Measurements from ENCODE around the gene KCNIP4. TPM values are rescaled to one million over a fixed set of nuclear protein-coding genes. Genes with fewer than 3 reads are reported as not detected.

The KCNIP4 gene
- total RNA-seq, 1 donor from 2014 or later: not detected

DNA sequence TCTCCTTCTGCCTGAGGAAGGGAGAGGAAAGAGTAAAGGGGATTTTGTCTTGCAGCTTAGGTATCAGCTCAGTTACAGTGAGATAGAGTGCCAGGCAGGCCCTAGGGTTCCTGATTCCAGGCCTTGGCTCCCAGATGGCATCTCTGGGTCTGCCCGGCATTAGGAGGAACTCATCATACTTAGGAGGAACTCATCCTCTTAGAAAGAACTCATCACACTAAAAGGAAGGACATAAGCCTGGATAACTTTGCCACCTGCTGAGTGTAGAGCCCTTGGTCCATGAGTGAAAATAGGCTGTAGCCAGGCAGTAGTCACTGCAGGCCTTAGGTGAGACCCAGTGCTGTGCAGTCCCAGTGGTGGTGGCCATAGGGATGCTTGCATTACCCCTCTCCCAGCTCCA lies 881.2 kb downstream of the KCNIP4 start:
- Histone ChIP-seq H3K4me3 (no peak overlapping the region), H3K27ac (no peak overlapping the region), H3K36me3 (no peaks in the 10 kb centered on the region), H3K9me3 (no peaks in the 10 kb centered on the region), H3K4me1 (no peaks in the 10 kb centered on the region), H3K27me3 (ENCODE audit: low read depth) (no peaks in the 10 kb centered on the region)
- intact Hi-C loops (cut with DNase I): no loop called here
- DNase-seq (no peak), ATAC-seq (peak in 1 of 2 donors; percentile 13)
- TF ChIP-seq, protein P1, sequence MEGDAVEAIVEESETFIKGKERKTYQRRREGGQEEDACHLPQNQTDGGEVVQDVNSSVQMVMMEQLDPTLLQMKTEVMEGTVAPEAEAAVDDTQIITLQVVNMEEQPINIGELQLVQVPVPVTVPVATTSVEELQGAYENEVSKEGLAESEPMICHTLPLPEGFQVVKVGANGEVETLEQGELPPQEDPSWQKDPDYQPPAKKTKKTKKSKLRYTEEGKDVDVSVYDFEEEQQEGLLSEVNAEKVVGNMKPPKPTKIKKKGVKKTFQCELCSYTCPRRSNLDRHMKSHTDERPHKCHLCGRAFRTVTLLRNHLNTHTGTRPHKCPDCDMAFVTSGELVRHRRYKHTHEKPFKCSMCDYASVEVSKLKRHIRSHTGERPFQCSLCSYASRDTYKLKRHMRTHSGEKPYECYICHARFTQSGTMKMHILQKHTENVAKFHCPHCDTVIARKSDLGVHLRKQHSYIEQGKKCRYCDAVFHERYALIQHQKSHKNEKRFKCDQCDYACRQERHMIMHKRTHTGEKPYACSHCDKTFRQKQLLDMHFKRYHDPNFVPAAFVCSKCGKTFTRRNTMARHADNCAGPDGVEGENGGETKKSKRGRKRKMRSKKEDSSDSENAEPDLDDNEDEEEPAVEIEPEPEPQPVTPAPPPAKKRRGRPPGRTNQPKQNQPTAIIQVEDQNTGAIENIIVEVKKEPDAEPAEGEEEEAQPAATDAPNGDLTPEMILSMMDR (IDR thresholded peaks at IDR 0.05): no peak

DNA sequence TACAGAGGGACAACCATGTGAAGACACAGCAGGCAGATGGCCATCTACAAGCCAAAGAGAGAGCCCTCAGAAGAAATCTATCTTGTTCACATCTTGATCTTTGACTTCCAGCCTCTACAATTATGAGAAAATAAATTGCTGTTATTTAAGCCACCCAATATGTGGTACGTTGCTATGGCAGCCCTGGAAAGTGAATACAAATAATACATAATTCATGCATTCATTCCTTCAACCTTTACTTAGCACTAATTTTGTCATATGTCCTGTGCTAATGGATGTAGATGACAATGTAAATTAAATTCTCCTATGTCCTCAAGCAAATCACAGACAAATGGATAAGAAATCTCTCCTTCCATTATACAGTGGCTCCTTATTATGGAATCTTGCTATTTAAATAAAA lies 886.7 kb downstream of the KCNIP4 start:
- Histone ChIP-seq H3K4me3 (no peak overlapping the region), H3K36me3 (no peaks in the 10 kb centered on the region), H3K4me1 (no peaks in the 10 kb centered on the region), H3K27me3 (ENCODE audit: low read depth) (no peaks in the 10 kb centered on the region), H3K27ac (no peak overlapping the region), H3K9me3 (no peaks in the 10 kb centered on the region)
- intact Hi-C loops (cut with DNase I): no loop called here
- DNase-seq: no peak
- TF ChIP-seq, protein P1 (IDR thresholded peaks at IDR 0.05): no peak
- no peak for ATAC-seq

DNA sequence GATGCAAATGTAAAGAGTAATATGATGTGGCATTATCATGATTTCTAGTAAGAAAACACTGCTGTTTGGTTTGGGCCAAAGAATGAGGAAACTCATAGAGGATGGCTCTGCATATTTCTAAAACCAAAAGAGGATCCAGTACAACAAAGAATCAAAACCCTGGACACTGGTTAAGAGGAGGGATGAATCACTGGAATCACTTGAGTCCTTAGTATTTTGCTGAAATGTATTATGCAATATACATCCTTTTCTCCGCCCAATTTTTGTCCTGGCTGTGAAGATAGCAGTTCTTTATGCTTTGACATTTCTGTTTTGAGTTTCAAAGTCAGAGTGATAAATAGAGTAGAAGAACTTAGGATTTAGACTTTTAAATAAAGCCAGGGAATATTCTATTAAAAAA lies 902.4 kb downstream of the KCNIP4 start:
- Histone ChIP-seq H3K4me3 (no peak overlapping the region), H3K4me1 (no peaks in the 10 kb centered on the region), H3K27me3 (ENCODE audit: low read depth) (no peaks in the 10 kb centered on the region), H3K36me3 (no peaks in the 10 kb centered on the region), H3K27ac (no peak overlapping the region), H3K9me3 (no peaks in the 10 kb centered on the region)
- intact Hi-C loops (cut with DNase I): no loop called here
- DNase-seq (no peak), ATAC-seq (no peak)
- TF ChIP-seq, protein P1 (IDR thresholded peaks at IDR 0.05): no peak

DNA sequence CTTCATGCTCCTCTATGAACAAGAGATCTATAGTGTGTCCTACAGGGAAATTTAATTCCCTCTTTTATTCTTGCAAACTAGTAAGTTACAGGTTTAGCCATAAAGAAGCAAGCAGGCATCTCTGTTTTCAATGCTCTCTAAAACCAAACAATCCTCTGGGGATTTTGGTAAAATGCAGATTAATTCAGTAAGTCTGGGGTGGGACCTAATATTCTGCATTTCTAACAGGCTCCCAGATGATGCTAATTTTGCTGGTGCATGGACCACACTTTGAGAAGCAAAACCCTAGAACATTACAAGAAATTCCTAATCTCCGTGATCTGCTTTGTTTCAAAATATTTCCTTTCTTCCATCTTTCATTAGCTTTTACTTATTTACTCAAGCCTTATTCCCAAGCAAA lies 903.5 kb downstream of the KCNIP4 start:
- no peaks in the 10 kb centered on the region for H3K27me3 ChIP-seq (ENCODE audit: low read depth)
- intact Hi-C loops (cut with DNase I): no loop called here
- TF ChIP-seq, protein P1 (IDR thresholded peaks at IDR 0.05): no peak
- DNase-seq: no peak
- ATAC-seq: no peak
- no peaks in the 10 kb centered on the region for H3K4me1 ChIP-seq
- no peaks in the 10 kb centered on the region for H3K36me3 ChIP-seq
- no peaks in the 10 kb centered on the region for H3K9me3 ChIP-seq
- no peak overlapping the region for H3K27ac ChIP-seq
- no peak overlapping the region for H3K4me3 ChIP-seq

GRCh38 chr4:21041708-21042107 lies 906.9 kb downstream of the KCNIP4 start:
- ATAC-seq (no peak), DNase-seq (no peak)
- Histone ChIP-seq H3K9me3 (no peaks in the 10 kb centered on the region), H3K27me3 (ENCODE audit: low read depth) (no peaks in the 10 kb centered on the region), H3K4me3 (no peak overlapping the region), H3K4me1 (no peaks in the 10 kb centered on the region), H3K36me3 (no peaks in the 10 kb centered on the region), H3K27ac (no peak overlapping the region)
- intact Hi-C loops (cut with DNase I): no loop called here
- TF ChIP-seq, protein P1 (IDR thresholded peaks at IDR 0.05): no peak

- Histone ChIP-seq H3K27me3 (ENCODE audit: low read depth) (no peaks in the 10 kb centered on the region), H3K9me3 (no peaks in the 10 kb centered on the region), H3K36me3 (no peaks in the 10 kb centered on the region), H3K27ac (no peak overlapping the region), H3K4me1 (no peaks in the 10 kb centered on the region), H3K4me3 (no peak overlapping the region)
- TF ChIP-seq, protein P1 (IDR thresholded peaks at IDR 0.05): no peak
- intact Hi-C loops (cut with DNase I): no loop called here
- no peak for DNase-seq
- ATAC-seq: no peak
These were observed 913.8 kb downstream of the KCNIP4 start for GRCh38 chr4:21034728-21035127.

Measured in lower lobe of right lung (tissue), 2 donors.